Fibroblast of mammary gland (primary cell): ENCODE data around the gene DDX1.
A peak's percentile ranks its signal among the peaks of the same experiment; 100 is the strongest.

Source experiments
- DNase-seq: peaks from one replicate; pipeline ENCODE4 v3.0.0-alpha.2; 2010; ENCODE audit warnings: low read depth
- H3K4me3 ChIP-seq: 2 replicates; pipeline ENCODE4 v1.5.1; 2011; ENCODE audit warnings: low read depth, mild to moderate bottlenecking, low read length, moderate library complexity; ENCODE audit not compliant: control insufficient read depth
- TF ChIP-seq, protein P1 (sequence below): conservative IDR thresholded peaks from 2 replicates; pipeline ENCODE4 v1.5.1; 2011; ENCODE audit warnings: low read depth, low read length, inconsistent platforms; ENCODE audit not compliant: control insufficient read depth, insufficient read depth

The DDX1 gene

DNA sequence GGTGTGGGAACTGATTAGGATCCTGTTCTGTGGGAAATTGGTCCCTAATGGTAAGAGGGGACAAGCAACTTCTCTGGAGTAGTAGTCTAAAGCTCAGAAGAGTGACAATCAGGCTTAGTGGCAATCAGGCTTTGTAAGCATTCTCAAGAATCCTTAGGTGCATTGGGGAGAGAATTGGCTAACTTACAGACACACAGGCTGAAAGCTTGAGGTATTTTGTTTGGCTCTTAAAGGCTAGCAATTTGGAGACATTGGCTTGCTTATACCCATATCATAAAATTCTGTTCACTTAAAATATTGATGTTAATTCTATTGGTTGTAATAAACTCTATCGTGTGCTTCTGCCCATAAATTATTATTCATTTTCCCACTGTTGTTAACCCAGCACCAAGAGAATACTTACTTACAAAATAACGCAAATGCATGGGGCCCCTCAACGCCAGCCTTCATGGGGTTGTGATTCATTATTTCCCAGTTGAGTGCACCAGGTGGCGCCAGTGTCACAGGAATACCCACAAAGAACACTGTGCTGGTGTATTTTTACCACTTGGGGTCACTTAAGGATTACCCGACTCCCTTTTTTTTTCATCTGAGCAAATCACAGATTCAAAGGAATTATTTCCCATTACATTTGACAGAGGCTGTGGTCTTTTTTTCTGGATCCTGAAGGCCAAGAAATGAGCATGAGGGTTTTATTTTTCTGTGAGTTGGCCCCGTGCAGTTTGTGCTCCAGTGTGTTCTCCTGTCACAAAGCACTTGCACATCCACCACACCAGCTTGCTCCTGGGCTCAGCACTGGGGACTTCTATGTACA lies 45.5 kb downstream of the DDX1 start:
- DNase-seq, result peak; percentile 69
- no peak overlapping the region for H3K4me3 ChIP-seq

GRCh38 chr2:15638720-15639119 lies 47.1 kb downstream of the DDX1 start:
- TF ChIP-seq, protein P1, sequence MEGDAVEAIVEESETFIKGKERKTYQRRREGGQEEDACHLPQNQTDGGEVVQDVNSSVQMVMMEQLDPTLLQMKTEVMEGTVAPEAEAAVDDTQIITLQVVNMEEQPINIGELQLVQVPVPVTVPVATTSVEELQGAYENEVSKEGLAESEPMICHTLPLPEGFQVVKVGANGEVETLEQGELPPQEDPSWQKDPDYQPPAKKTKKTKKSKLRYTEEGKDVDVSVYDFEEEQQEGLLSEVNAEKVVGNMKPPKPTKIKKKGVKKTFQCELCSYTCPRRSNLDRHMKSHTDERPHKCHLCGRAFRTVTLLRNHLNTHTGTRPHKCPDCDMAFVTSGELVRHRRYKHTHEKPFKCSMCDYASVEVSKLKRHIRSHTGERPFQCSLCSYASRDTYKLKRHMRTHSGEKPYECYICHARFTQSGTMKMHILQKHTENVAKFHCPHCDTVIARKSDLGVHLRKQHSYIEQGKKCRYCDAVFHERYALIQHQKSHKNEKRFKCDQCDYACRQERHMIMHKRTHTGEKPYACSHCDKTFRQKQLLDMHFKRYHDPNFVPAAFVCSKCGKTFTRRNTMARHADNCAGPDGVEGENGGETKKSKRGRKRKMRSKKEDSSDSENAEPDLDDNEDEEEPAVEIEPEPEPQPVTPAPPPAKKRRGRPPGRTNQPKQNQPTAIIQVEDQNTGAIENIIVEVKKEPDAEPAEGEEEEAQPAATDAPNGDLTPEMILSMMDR, result no peak
- H3K4me3 ChIP-seq, result no peak overlapping the region
- peak; percentile 61 for DNase-seq

More for the DNA sequence above, 45.5 kb downstream of the DDX1 start:
- TF ChIP-seq, protein P1, result peak; percentile 91

GRCh38 chr2:15639323-15640251 lies 47.9 kb downstream of the DDX1 start:
- H3K4me3 ChIP-seq, result no peak overlapping the region
- TF ChIP-seq, protein P1, result no peak
- DNase-seq, result no peak

GRCh38 chr2:15640261-15640711 lies 48.6 kb downstream of the DDX1 start:
- DNase-seq, result peak; percentile 79
- H3K4me3 ChIP-seq, result no peak overlapping the region
- TF ChIP-seq, protein P1, result no peak

- TF ChIP-seq, protein P1, result no peak
- no peak overlapping the region for H3K4me3 ChIP-seq
- DNase-seq, result no peak
These were observed 49.1 kb downstream of the DDX1 start for GRCh38 chr2:15640784-15641183.

DNA sequence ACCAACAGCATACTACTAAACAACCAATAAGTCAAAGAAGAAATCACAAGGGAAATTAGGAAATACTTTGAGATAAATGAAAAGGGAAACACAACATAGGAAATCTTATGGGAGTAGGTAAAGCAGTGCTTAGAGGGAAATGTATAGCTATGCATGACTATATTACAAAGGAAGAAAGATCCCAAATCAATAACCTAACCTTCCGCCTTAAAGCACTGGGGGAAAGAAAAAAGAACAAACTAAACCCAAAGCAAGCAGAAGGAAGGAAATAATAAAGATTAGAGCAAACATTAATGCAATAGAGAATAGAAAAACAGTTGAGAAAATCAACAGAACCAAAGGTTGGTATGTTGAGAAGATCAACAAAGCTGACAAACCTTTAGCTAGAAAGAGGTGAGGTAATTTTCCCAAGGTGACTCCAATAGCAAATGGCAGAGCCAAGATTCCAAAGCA lies 49.9 kb downstream of the DDX1 start:
- TF ChIP-seq, protein P1, result no peak
- DNase-seq, result no peak
- H3K4me3 ChIP-seq, result no peak overlapping the region
